Measurements from ENCODE around the gene C1QTNF2.

The C1QTNF2 gene

GRCh38 chr5:160375701-160376100 is 5.3 kb upstream of the C1QTNF2 start:
- in situ Hi-C loops (cut with MboI; ENCODE audit: low sequenced_read_pairs) = no loop called here

- in situ Hi-C loops (cut with MboI; ENCODE audit: low sequenced_read_pairs) = no loop called here
These were observed 4.7 kb upstream of the C1QTNF2 start for GRCh38 chr5:160375166-160375565.

GRCh38 chr5:160371294-160371693 is 868 bp upstream of the C1QTNF2 start:
- in situ Hi-C loops (cut with MboI; ENCODE audit: low sequenced_read_pairs) = no loop called here

- in situ Hi-C loops (cut with MboI; ENCODE audit: low sequenced_read_pairs) = no loop called here
These were observed 248 bp upstream of the C1QTNF2 start for GRCh38 chr5:160370713-160371034.

DNA sequence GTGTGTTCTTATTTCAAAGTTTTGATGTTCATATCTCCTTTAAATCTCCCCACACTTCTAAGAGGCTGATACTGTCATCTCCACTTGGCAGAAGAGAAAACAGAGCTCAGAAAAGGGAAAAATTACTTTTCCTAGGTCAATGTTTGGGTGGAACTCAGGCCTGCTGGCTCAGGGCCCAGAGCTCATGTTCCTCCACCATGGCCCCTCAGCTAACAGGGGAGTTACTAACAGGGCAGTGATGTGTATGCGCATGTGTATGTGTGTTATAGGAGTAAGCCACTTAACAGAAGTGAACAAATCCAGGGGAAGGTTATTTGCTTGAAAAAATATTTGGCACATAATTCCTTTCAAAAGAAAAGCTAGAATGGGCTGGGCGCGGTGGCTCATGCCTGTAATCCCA is 2.5 kb downstream of the C1QTNF2 start:
- in situ Hi-C loops (cut with MboI; ENCODE audit: low sequenced_read_pairs) = no loop called here

DNA sequence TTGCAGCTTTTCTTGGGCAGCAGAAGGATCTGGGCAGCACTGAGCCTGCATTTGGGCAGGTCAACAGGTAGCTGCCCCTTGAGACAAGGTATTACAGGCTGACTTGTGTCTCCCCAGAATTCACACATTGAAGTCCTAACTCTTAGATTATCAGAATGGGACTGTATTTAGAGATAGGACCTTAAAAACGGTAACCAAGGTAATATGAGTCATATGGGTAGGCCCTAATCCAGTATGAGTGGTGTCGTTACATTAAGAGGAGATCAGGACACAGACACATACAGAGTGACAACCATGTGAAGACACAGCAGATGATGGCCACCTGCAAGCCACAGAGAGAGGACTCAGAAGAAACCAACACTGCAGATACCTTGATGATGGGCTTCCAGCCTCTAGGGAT is 3.2 kb downstream of the C1QTNF2 start:
- in situ Hi-C loops (cut with MboI; ENCODE audit: low sequenced_read_pairs) = no loop called here

GRCh38 chr5:160366230-160366629 is 4.2 kb downstream of the C1QTNF2 start:
- in situ Hi-C loops (cut with MboI; ENCODE audit: low sequenced_read_pairs) = no loop called here

DNA sequence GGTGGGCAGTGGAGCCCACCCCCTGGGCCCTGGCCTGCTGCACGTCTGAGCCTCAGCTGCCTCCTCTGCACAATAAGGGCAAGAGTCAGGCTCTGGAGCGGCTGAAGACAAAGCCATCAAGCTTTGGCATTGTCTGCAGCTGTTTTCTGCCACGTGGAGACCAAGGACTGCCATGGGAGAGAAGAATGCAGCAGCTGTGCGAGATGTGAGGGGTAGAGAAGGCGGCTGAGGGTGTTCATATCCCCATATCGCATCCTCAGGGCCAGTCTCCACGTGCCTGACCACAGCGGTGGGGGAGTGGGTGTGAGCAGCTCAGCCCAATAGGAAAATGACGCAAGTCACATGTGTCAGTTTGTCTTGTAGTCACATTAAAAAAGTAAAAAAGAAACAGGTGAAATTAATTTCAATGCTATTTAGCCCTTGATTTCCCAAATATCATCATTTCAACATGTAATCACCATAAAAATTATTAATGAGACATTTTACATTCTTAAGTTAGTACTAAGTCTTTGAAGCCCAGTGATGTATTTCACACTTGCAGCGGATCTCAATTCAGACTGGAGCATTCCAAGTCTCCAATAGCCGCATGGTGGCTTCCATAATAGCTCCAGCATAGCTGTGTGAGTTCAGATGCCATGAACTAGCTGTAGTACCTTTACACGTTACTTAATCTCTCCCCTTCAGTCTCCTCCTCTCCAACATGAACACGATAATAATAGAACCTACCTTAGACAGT is 6.6 kb downstream of the C1QTNF2 start:
- in situ Hi-C loops (cut with MboI; ENCODE audit: low sequenced_read_pairs) = no loop called here

DNA sequence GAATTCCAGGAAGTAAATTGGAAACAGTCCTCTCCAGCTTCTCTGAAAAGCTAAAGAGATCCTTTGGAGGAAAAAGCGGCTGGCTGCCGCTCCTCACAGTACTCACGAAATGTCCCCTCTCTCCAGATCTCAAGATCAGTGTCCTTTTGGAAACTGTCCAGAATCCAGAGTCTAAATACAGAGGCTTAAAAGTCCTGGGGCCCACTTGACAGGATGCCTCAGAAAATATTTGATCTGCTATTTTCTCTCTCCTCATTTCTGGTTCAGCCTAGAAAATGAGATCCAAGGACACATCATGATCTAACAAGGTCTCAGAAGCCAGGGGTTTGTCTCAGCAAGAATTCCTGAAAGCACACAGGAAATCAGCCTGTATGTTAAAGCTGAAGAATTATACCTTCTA is 7.2 kb downstream of the C1QTNF2 start:
- in situ Hi-C loops (cut with MboI; ENCODE audit: low sequenced_read_pairs) = no loop called here

DNA sequence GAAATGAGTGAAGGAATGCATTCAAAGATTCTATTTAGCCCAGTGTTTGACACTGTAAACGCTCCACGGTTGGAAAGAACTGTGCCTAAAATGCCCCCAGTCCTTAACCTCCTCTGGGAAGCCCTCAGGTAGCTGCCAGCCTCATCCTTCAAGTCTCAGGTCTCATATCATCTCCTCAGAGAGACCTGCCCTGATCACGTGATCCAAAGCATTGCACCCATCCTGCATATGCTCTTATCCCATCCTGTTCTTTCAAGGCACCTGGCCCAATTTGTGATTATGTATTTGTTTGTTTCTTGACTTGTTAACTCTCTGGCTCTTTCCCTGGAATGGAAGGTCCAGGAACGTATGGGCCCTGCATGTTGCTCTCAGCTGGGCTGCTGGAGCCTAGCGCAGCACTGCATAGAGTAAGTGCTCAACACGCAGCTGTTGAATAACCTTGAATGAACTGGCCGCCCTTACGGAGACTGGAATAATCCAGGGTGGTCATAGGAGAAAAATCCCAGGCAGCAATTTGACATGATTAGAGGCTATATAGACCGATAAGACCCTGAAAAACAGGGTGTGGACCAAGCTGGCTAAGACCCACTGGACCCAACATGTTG is 8.7 kb downstream of the C1QTNF2 start:
- in situ Hi-C loops (cut with MboI; ENCODE audit: low sequenced_read_pairs) = no loop called here

- in situ Hi-C loops (cut with MboI; ENCODE audit: low sequenced_read_pairs) = no loop called here
These were observed 10.1 kb downstream of the C1QTNF2 start for GRCh38 chr5:160360310-160360709.

- in situ Hi-C loops (cut with MboI; ENCODE audit: low sequenced_read_pairs) = no loop called here
These were observed 10.6 kb downstream of the C1QTNF2 start for GRCh38 chr5:160359816-160360215.

GRCh38 chr5:160359242-160359641 is 11.2 kb downstream of the C1QTNF2 start:
- in situ Hi-C loops (cut with MboI; ENCODE audit: low sequenced_read_pairs) = no loop called here

- in situ Hi-C loops (cut with MboI; ENCODE audit: low sequenced_read_pairs) = no loop called here
These were observed 12.5 kb downstream of the C1QTNF2 start for GRCh38 chr5:160357861-160358411.

GRCh38 chr5:160357394-160357793 is 13.0 kb downstream of the C1QTNF2 start:
- in situ Hi-C loops (cut with MboI; ENCODE audit: low sequenced_read_pairs) = no loop called here

DNA sequence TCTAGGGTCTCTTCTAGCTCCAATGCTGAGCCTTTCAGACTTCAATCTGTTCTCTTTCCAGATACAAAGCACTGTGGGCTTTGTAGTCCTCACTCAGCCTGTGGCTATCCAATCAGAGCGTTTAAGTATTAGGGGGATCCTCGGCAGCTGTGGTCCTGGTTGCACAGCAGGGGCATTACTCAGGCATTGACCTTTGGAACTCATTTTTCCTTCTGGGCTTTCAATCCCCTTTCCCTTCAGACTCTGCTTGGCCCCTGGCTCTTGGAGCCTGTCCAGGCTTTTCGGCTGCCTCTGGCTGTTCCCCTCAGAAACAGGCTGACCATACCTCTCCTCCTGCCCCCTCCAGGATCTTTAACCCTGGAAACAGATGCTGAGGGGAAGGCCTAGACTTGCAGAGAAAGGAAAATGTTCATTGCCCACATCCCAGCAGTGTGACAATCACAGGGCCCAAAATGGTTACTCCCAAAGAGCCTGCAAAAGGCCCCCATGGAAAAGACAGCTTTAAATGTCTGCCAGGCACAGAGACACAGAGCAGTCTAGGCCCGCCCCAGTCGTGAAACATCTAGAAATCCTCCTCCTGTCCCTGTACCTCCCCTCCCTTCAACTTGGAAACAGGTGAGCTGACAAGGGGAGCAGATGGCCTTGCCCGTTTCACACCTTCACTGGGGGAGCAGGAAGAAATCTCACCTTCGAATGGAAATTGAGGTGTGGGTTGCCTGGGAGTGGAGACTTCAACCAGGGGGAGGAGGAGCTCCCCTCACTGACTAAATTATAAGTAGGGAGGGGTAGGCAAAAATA is 13.7 kb downstream of the C1QTNF2 start:
- in situ Hi-C loops (cut with MboI; ENCODE audit: low sequenced_read_pairs) = no loop called here

DNA sequence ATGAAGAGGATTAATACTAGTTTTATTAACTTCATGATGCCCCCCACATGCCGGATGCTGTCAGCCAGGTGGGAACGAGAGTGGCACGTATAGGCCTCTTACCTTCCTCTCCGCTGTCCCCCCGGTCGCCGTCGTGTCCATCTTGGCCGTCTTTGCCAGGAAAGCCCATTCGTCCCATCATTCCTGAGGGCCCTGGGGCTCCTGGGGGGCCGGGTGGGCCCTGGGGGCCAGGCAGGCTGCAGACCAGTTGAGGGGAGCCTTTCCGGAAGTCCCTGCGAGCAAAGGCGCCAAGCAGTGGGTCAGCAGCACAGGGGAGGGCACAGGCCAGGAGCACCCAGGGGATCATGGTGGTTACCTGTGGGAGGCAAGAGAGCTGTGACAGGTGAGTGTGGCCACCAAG is 15.8 kb downstream of the C1QTNF2 start:
- in situ Hi-C loops (cut with MboI; ENCODE audit: low sequenced_read_pairs) = no loop called here

DNA sequence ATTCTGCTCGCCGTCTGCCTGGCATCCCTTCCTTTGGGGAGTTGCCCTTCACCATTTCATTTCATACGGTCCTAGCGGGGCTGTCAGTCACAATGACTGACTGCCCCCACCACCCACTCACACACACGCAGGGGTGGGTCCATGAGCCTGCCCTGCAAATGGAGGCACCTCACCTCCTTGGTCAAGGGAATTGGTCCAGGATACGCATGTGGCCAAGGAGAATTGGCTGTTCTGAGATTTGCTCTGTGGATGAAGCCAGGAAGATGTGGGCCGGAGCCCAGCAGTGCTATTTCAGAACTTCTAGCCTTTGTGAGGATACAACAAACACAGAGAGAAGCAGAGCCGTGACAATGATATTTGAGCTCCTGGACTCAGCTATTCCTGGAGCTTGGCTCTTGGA is 17.0 kb downstream of the C1QTNF2 start:
- in situ Hi-C loops (cut with MboI; ENCODE audit: low sequenced_read_pairs) = no loop called here

DNA sequence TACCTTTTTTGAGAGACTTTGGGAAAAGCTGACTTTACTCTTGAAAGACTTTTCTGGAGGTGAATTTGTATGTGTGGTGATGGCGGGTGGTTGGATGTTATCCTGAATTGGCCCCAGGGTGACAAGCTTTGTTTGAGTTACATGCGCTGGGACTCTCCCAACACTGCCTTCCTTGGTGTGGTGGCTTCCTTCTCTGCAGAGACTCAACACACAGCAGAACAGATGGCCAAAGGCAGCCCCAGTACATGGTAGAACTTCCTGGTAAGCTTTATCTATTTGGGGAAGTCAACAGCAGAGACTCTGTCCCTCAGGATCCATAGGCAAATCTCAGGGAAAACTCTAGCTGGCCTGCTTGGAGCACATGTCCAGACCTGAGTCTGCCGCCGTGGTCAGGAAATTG is 18.1 kb downstream of the C1QTNF2 start:
- in situ Hi-C loops (cut with MboI; ENCODE audit: low sequenced_read_pairs) = no loop called here

DNA sequence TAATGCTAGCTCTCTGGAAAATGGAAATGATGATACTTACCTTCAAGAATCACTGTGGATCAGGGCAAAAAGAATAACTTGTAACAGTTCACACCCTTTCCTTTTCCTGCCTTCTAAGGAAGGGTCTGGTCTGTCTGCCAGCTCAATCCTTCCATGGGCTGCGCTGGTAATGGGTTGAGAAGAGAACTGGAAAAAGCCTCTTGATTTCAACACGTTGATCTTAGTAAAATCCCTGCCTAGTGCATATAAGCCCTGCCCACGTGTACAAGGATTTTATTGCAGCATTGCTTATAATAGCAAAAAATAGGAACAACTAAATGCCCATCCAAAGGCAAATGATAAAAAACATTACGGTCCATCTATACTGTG is 20.5 kb downstream of the C1QTNF2 start:
- in situ Hi-C loops (cut with MboI; ENCODE audit: low sequenced_read_pairs) = loop anchor here (5.0 to 10.0 kb wide), 2 partner anchors 148 to 325 kb away; no protein-coding TSS in a partner anchor

DNA sequence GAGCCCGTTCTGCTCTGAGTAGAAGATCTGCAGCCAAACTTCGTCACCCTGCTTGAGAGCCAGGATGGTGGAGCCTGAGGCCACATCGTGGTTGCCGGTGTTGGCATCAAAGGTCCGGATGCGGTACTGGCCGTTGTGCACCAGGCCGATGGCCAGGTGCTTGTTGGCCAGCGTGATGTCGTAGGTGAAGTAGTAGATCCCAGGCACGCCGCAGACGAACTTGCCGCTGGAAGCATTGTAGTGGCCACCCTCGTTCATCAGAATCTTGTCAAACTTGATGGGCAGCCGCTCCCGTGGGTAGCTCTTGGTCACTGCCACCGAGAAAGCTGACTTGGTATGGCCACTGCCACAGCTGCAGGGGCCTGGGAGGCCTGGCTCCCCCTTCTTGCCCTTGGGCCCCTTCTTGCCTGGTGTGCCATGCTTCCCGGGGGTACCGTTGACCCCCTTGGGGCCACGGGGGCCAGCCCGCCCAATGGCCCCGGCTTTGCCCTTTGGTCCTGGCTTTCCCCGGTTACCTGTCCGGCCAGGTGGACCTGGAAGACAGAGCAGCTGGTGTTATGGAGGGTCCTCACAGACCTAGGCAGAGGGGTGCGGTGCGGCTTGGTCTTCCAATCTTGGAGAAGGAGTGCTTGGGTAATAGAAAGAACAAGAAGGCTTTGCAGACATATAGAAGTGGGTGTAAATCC is 21.0 kb downstream of the C1QTNF2 start:
- in situ Hi-C loops (cut with MboI; ENCODE audit: low sequenced_read_pairs) = loop anchor here (5.0 to 10.0 kb wide), 2 partner anchors 147 to 325 kb away; no protein-coding TSS in a partner anchor

Measured in HL-60/S4 (cell line).